CD4-positive, alpha-beta T cell treated with Interleukin-4 for 4 hours (primary cell): ENCODE results near the gene KCNJ12.
"Not testable (repeated sequence)": the region's sequence is repeated elsewhere in the genome, so short reads cannot be mapped to it uniquely, and the experiment has no call there.

ENCODE experiments used
- DNase-seq: peaks from one replicate; pipeline ENCODE4 v3.0.0-alpha.2; 2020

KCNJ12 gene

DNA sequence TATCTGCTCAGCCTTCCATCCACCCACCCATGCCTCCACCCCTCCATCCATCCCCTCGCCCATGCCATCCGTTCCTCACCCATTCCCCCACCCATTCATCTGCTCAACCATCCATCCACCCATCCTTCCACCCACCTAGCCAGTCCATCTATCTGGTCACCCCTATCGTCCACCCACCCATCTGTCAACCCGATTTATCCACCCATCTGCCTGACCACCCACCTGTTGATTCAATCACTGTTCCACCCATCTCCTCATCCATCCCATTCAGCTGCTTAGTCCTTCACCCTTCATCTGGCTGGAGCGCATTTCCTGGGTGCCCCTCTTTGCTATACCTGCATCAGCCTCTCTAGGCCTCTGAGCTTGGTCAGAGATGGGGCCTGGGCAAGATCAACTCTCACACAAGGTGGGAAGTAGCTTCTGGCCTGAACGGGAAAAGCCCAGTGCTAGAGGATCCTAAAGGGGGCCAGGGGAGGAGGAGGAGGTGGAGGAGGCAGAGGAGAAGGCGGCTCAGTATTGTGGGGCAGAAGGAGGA lies 32.7 kb downstream of the KCNJ12 start:
- not testable (repeated sequence) for DNase-seq

DNA sequence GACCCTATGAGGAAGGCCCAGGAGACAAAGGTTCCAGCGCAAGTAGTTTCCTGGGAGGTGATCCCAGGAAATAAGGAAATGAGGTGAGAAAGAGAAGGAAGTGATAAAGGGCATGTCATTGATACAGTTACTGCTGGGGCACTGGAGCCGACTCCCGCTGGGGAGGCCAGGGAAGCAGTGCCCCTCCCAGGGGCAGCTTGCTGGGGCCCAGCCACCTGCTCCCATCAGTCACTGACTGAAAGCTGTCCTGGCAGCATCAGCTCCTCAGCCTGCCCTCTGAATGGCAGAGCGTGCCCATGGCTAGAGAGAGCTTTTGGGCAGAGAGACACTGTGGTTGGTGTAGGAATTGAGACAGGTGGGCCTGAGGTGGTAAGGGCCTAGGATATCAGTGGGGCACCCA lies 33.2 kb downstream of the KCNJ12 start:
- DNase-seq: not testable (repeated sequence)

DNA sequence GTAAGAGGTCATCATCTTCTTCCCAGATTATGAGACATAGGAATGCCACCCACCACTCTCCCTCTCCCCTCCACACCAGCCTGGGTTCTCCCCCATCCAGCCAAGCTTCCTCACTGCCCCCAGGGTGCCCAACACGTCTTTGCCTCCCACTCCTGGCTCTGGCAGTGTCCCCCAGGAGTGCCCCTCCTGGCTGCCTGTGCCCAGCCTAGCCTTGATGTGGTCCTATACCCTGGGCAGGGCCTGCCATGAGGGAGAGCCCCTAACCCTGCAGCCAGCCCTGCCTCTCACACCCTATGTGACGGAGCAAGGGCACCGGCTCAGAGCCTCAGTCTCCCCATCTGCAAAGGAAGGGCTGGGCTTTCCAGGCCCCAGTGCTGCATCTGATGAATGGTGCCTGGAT lies 33.8 kb downstream of the KCNJ12 start:
- not testable (repeated sequence) for DNase-seq

DNA sequence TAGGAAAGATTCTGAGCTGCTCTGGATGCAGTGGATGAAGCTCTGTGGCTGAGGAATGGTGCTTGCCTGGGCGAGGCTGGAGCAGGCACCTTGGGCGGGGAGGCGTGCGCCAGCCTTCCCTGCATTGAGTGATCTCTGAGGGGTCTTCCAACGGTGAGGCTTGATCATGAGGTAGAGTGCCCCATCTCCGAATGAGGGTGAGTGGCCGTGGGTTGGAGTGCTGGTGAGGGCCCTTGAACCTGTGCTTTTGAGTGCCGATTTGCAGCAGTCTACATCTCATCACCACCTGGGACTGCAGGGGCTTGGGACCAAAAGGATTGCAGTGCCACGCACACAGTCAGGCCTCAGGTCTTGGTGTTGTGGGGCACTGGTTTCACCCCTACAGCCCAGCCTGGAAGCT lies 34.2 kb downstream of the KCNJ12 start:
- not testable (repeated sequence) for DNase-seq

DNA sequence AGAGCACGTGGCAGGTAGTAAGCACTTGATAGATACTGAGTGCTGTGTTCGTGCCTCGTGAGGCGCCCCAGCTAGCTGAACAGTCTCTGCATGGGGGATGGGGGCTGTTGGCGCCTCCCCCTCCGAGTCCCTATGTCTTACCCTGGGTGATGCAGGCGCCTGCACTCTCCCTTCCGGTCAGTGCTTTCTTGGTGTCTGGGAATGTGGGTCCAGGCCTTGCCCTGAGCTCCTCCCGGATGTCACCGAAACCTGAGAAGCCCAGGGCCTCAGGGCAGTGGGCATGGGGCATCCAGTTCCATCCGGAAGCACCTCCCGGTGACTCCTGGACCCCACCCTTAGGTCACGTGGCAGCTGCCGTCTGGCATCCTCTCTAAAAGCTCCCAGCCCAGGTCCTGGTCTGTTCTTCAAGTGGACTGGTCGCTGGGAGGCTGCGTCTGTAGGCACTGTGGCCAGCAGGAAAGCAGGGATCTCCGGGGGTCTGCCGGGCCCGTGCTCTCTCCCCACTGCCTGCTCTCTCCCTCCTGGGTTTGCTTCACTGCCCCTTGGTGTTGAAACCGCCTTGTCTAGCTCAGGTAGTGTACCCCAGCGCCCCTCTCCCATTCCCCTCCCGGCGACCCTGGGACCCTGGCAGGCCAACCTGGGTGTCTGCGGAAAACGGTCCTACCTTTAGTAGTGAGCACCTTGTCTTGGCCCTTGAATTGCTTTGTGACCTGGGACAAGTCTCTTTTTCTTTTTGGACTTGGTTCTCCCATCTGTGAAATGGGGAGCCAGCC lies 34.9 kb downstream of the KCNJ12 start:
- not testable (repeated sequence) for DNase-seq

DNA sequence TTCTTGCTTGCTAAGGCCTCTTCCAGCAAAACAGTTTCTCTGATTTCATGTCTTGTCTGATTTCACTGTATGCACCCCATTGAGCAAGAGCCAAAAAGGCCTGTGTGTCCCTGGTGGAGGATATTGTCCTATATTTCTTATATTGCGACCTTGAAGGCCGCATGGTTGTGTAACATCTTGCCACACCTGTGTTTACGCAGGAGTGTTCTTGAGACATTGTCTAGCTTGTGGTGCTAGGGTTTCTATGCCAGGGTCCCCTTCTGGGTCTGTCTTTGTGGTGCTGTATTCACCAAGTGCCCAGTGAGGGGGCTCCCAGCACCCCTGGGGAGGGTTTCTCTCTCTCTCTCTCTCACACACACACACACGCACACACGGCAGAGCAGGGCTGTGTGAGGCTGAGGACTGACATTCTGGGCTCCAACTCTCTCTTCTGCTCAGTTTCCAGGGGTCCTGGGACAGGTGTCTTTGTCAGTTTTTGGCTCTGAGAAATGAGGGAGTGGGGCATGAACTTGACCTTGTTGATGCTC lies 35.6 kb downstream of the KCNJ12 start:
- DNase-seq: not testable (repeated sequence)

DNA sequence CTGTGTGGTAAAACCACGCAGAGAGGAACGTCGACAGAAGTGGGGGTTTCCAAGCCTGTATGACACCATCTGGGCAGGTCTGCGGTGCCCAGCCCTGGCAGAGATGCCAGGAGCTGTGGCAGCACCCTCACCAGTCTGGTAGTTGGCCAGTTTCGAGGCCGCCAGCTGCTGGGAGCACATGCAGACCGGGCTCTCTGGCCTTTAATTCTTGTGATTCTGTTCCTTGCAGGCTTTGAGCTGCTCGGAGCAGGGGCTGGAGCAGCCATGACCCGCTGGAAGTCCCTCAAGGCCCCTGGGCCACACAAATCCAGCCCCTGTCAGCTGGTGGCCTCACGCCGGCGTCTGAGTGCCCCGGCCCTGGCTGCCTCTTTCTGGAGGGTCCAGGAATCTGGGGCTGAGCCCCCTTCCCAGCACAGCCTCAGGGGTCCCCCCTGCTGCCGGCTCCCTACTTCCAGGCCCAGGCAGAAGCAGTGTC lies 36.1 kb downstream of the KCNJ12 start:
- DNase-seq: not testable (repeated sequence)

GRCh38 chr17:21413570-21414279 lies 37.6 kb downstream of the KCNJ12 start:
- not testable (repeated sequence) for DNase-seq

- not testable (repeated sequence) for DNase-seq
Observed at GRCh38 chr17:21414616-21415015, 38.5 kb downstream of the KCNJ12 start.

DNA sequence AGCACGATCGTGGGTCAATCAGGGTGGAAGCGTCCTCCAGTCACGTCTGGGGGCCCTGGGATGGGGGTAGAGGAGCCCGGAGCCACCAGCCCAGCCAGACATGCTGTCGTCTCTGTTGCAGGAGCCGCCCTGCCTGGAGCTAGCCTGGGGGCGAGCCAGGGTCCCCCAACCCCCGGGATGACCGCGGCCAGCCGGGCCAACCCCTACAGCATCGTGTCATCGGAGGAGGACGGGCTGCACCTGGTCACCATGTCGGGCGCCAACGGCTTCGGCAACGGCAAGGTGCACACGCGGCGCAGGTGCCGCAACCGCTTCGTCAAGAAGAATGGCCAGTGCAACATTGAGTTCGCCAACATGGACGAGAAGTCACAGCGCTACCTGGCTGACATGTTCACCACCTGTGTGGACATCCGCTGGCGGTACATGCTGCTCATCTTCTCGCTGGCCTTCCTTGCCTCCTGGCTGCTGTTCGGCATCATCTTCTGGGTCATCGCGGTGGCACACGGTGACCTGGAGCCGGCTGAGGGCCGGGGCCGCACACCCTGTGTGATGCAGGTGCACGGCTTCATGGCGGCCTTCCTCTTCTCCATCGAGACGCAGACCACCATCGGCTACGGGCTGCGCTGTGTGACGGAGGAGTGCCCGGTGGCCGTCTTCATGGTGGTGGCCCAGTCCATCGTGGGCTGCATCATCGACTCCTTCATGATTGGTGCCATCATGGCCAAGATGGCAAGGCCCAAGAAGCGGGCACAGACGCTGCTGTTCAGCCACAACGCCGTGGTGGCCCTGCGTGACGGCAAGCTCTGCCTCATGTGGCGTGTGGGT lies 39.2 kb downstream of the KCNJ12 start:
- DNase-seq: not testable (repeated sequence)

DNA sequence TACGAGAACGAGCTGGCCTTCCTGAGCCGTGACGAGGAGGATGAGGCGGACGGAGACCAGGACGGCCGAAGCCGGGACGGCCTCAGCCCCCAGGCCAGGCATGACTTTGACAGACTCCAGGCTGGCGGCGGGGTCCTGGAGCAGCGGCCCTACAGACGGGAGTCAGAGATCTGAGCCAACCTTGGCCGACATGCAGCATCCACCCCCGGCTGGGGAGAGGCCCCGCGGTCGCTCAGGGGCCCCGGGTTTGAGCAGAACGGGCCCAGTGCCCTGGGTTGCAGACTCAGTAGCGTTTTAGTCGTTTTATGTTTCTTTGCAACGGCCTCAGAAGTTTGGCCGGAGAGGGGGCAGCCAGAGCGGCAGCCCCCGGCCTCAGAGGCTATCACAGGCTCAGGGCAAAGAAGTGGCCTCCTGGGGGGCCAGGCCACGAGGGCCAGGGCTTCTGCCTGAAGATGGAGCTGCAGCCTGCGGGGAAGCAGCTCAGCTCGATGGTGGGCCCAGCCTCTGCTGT lies 40.4 kb downstream of the KCNJ12 start:
- not testable (repeated sequence) for DNase-seq

- DNase-seq: not testable (repeated sequence)
Observed at GRCh38 chr17:21417349-21417748, 41.2 kb downstream of the KCNJ12 start.

DNA sequence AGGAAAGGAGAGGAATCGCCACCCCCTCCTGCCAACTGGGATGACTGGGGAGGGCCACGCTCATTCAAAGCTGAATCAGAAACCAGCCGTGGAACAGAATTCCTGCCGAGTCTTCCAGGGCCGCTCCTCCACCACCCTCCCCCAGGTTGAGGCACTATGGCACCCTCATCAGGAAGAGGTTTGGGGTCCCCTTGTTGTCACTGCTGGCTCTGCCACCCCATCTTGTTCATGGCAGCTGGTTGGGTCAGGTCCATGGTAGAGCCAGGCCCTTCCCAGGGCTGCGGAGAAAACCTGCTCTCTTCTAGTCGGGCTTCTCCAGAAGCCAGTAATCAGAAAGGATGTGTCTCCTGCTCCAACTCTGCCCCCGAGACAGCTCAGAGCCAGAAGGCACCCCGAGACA lies 41.8 kb downstream of the KCNJ12 start:
- no peak for DNase-seq

GRCh38 chr17:21418446-21419298 lies 42.5 kb downstream of the KCNJ12 start:
- no peak for DNase-seq

- DNase-seq: peak; percentile 39
Observed at GRCh38 chr17:21419299-21420239, 43.4 kb downstream of the KCNJ12 start.

GRCh38 chr17:21420503-21421090 lies 44.4 kb downstream of the KCNJ12 start:
- DNase-seq: not testable (repeated sequence)

- DNase-seq: not testable (repeated sequence)
Observed at GRCh38 chr17:21421421-21422310, 45.5 kb downstream of the KCNJ12 start.

- DNase-seq: not testable (repeated sequence)
Observed at GRCh38 chr17:21422311-21423189, 46.4 kb downstream of the KCNJ12 start.
